SK-N-SH treated with all-trans-retinoic acid at 6 μM for 48 hours (cell line): ENCODE data around the gene CYP27C1.

ENCODE experiments used
- ARNTL ChIP-seq: fragments of 450-650 bp; formaldehyde crosslinking; IDR thresholded peaks from 2 replicates; pipeline ENCODE4 v1.5.0; 2020; ENCODE audit warnings: low read depth, mild to moderate bottlenecking, moderate library complexity, borderline replicate concordance
- CSDC2 ChIP-seq: fragments of 250-450 bp; sonication (Bioruptor Pico); IDR thresholded peaks from 2 replicates; pipeline ENCODE4 v1.5.0; 2020; ENCODE audit warnings: mild to moderate bottlenecking, moderate library complexity
- ISL1 ChIP-seq: fragments of 250-450 bp; sonication (Bioruptor Pico); IDR thresholded peaks from 2 replicates; pipeline ENCODE4 v2.1.2; 2022; ENCODE audit warnings: mild to moderate bottlenecking, moderate library complexity
- OSR1 ChIP-seq: fragments of 250-450 bp; sonication (Bioruptor Pico); IDR thresholded peaks from 2 replicates; pipeline ENCODE4 v1.8.0; 2022; ENCODE audit warnings: moderate library complexity, mild to moderate bottlenecking, inconsistent platforms
- PPARA ChIP-seq: fragments of 250-450 bp; sonication (Bioruptor Pico); IDR thresholded peaks from 2 replicates; pipeline ENCODE4 v1.5.0; 2020; ENCODE audit warnings: mild to moderate bottlenecking, borderline replicate concordance
- TCF4 ChIP-seq: fragments of 250-450 bp; sonication (Bioruptor Pico); IDR thresholded peaks from 2 replicates; pipeline ENCODE4 v1.8.0; 2021; ENCODE audit warnings: mild to moderate bottlenecking, moderate library complexity, borderline replicate concordance
- ZFP30 ChIP-seq: fragments of 450-650 bp; formaldehyde crosslinking; IDR thresholded peaks from 2 replicates; pipeline ENCODE4 v1.5.0; 2022; ENCODE audit warnings: mild to moderate bottlenecking, moderate library complexity
- ZNF565 ChIP-seq: fragments of 450-650 bp; formaldehyde crosslinking; conservative IDR thresholded peaks from 2 replicates; pipeline ENCODE4 v1.5.0; 2020; ENCODE audit warnings: low read depth, mild to moderate bottlenecking, moderate library complexity
- ZNF70 ChIP-seq: fragments of 450-650 bp; formaldehyde crosslinking; IDR thresholded peaks from 2 replicates; pipeline ENCODE4 v1.5.0; 2020; ENCODE audit warnings: mild to moderate bottlenecking, moderate library complexity
- TF ChIP-seq, protein P1 (sequence below): fragments of 250-450 bp; sonication (Bioruptor Pico); IDR thresholded peaks from 2 replicates; pipeline ENCODE4 v1.8.0; 2020; ENCODE audit warnings: mild to moderate bottlenecking, moderate library complexity, borderline replicate concordance
- TF ChIP-seq, protein P2 (sequence below): fragments of 250-450 bp; sonication (Bioruptor Pico); IDR thresholded peaks from 2 replicates; pipeline ENCODE4 v1.5.1; 2020; ENCODE audit warnings: low read depth, mild to moderate bottlenecking, moderate library complexity
- TF ChIP-seq, protein P3 (sequence below): fragments of 250-450 bp; sonication (Bioruptor Pico); IDR thresholded peaks from 2 replicates; pipeline ENCODE4 v1.5.0; 2020; ENCODE audit warnings: mild to moderate bottlenecking, moderate library complexity

DNA sequence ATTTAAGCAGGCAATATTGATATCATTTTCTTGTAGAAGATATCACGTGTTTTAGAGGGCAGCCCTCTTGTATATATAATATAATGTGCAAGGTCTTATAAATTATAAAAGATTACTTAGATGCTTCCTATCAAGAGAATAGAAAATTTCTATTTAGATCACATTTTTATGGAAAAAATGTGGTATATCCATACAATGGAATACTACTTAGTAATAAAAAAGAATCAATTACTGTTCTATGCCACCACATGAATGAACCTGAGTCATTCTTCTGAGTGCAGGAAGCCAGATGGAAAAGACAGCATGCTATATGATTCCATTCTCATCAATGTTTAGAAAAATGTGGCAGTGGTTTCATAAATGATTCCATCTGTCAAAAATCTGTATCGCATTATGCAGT, 23.6 kb downstream of the CYP27C1 start:
- no peak for TF ChIP-seq ARNTL (CRISPR knock-in tag)
- TF ChIP-seq, protein P1, sequence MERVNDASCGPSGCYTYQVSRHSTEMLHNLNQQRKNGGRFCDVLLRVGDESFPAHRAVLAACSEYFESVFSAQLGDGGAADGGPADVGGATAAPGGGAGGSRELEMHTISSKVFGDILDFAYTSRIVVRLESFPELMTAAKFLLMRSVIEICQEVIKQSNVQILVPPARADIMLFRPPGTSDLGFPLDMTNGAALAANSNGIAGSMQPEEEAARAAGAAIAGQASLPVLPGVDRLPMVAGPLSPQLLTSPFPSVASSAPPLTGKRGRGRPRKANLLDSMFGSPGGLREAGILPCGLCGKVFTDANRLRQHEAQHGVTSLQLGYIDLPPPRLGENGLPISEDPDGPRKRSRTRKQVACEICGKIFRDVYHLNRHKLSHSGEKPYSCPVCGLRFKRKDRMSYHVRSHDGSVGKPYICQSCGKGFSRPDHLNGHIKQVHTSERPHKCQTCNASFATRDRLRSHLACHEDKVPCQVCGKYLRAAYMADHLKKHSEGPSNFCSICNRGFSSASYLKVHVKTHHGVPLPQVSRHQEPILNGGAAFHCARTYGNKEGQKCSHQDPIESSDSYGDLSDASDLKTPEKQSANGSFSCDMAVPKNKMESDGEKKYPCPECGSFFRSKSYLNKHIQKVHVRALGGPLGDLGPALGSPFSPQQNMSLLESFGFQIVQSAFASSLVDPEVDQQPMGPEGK (CRISPR knock-in tag) = no peak
- TF ChIP-seq ZFP30 (CRISPR knock-in tag) = no peak
- no peak for TF ChIP-seq ZNF70 (CRISPR knock-in tag)
- TF ChIP-seq ISL1 (CRISPR knock-in tag) = no peak
- TF ChIP-seq CSDC2 (CRISPR knock-in tag) = no peak
- no peak for TF ChIP-seq TCF4 (CRISPR knock-in tag)
- TF ChIP-seq PPARA (CRISPR knock-in tag) = no peak
- TF ChIP-seq OSR1 (CRISPR knock-in tag) = no peak
- TF ChIP-seq, protein P2, sequence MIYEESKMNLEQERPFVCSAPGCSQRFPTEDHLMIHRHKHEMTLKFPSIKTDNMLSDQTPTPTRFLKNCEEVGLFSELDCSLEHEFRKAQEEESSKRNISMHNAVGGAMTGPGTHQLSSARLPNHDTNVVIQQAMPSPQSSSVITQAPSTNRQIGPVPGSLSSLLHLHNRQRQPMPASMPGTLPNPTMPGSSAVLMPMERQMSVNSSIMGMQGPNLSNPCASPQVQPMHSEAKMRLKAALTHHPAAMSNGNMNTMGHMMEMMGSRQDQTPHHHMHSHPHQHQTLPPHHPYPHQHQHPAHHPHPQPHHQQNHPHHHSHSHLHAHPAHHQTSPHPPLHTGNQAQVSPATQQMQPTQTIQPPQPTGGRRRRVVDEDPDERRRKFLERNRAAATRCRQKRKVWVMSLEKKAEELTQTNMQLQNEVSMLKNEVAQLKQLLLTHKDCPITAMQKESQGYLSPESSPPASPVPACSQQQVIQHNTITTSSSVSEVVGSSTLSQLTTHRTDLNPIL (CRISPR knock-in tag) = no peak
- TF ChIP-seq, protein P3, sequence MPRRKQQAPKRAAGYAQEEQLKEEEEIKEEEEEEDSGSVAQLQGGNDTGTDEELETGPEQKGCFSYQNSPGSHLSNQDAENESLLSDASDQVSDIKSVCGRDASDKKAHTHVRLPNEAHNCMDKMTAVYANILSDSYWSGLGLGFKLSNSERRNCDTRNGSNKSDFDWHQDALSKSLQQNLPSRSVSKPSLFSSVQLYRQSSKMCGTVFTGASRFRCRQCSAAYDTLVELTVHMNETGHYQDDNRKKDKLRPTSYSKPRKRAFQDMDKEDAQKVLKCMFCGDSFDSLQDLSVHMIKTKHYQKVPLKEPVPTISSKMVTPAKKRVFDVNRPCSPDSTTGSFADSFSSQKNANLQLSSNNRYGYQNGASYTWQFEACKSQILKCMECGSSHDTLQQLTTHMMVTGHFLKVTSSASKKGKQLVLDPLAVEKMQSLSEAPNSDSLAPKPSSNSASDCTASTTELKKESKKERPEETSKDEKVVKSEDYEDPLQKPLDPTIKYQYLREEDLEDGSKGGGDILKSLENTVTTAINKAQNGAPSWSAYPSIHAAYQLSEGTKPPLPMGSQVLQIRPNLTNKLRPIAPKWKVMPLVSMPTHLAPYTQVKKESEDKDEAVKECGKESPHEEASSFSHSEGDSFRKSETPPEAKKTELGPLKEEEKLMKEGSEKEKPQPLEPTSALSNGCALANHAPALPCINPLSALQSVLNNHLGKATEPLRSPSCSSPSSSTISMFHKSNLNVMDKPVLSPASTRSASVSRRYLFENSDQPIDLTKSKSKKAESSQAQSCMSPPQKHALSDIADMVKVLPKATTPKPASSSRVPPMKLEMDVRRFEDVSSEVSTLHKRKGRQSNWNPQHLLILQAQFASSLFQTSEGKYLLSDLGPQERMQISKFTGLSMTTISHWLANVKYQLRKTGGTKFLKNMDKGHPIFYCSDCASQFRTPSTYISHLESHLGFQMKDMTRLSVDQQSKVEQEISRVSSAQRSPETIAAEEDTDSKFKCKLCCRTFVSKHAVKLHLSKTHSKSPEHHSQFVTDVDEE = no peak
- no peak for TF ChIP-seq ZNF565
